Nephron progenitor cell (in vitro differentiated cells): ENCODE data around the gene SH2B2.

Experiments
- DNase-seq: peaks from one replicate; pipeline ENCODE4 v3.0.0; 2021
- H3K27ac Mint-ChIP-seq: 2 replicates; pipeline ENCODE4 v1.8.0; 2021; ENCODE audit warnings: mild to moderate bottlenecking, moderate library complexity, mixed read lengths
- H3K27me3 Mint-ChIP-seq: 2 replicates; pipeline ENCODE4 v1.8.0; 2021; ENCODE audit warnings: mild to moderate bottlenecking, low read depth, mixed read lengths; ENCODE audit not compliant: poor library complexity
- H3K36me3 Mint-ChIP-seq: 2 replicates; pipeline ENCODE4 v1.8.0; 2021; ENCODE audit warnings: low read depth, mixed read lengths
- H3K4me1 Mint-ChIP-seq: 2 replicates; pipeline ENCODE4 v1.8.0; 2021; ENCODE audit warnings: mixed read lengths
- H3K4me3 Mint-ChIP-seq: 2 replicates; pipeline ENCODE4 v1.8.0; 2021; ENCODE audit warnings: mild to moderate bottlenecking, moderate library complexity, mixed read lengths
- H3K9me3 Mint-ChIP-seq: 2 replicates; pipeline ENCODE4 v1.8.0; 2021; ENCODE audit warnings: mild to moderate bottlenecking, moderate library complexity, mixed read lengths
- CTCF ChIP-seq: fragments of 200-600 bp; sonication (generic); IDR thresholded peaks from 2 replicates; pipeline ENCODE4 v1.5.0; 2021; ENCODE audit warnings: antibody characterized with exemption

The SH2B2 gene

GRCh38 chr7:102313997-102314780 is 27.5 kb downstream of the SH2B2 start:
- H3K9me3 Mint-ChIP-seq = no peaks in the 10 kb centered on the region
- TF ChIP-seq CTCF = no peak

GRCh38 chr7:102317231-102318059 is 30.8 kb downstream of the SH2B2 start:
- Mint-ChIP-seq H3K27me3 (peaks cover 16% of the 10 kb centered on the region), H3K27ac (no peak overlapping the region), H3K4me1 (peaks cover 6% of the 10 kb centered on the region), H3K36me3 (peaks cover 35% of the 10 kb centered on the region), H3K4me3 (no peak overlapping the region), H3K9me3 (no peaks in the 10 kb centered on the region)
- no peak for TF ChIP-seq CTCF
- no peak for DNase-seq

More at GRCh38 chr7:102313997-102314780, 27.5 kb downstream of the SH2B2 start:
- no peak for DNase-seq
- H3K27ac Mint-ChIP-seq = peak overlapping the region; percentile 48
- H3K4me1 Mint-ChIP-seq = no peaks in the 10 kb centered on the region
- no peak overlapping the region for H3K4me3 Mint-ChIP-seq
- H3K36me3 Mint-ChIP-seq = peaks cover 46% of the 10 kb centered on the region
- H3K27me3 Mint-ChIP-seq = peaks cover 4% of the 10 kb centered on the region

DNA sequence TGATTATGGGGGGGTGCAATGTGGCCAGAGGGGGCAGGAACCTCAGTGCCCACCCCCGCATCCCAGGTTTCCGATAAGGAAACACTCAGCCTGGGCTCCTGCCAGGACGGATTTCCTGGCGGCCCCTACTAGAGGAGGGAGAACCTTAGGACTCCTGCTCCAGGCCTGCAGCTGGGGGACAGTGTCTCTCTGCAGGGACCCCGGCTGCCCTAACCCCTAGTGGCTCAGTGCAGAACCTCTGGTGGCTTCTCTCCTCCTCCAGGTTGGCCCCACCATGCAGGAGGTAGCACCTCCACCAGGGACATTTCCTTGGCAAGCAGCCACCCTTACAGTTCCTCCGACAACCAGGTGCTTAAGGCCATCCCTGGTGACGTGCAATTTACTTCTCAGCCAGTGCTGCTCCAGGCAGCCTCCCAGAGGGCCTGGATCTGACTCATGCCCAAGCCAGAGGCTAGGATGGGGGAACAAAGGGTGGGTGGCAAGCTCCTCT is 31.9 kb downstream of the SH2B2 start:
- Mint-ChIP-seq H3K27ac (no peak overlapping the region), H3K4me1 (peaks cover 10% of the 10 kb centered on the region), H3K9me3 (no peaks in the 10 kb centered on the region), H3K4me3 (no peak overlapping the region), H3K36me3 (peaks cover 32% of the 10 kb centered on the region), H3K27me3 (peaks cover 19% of the 10 kb centered on the region)
- no peak for TF ChIP-seq CTCF
- DNase-seq = no peak

GRCh38 chr7:102319671-102320070 is 33.0 kb downstream of the SH2B2 start:
- H3K27me3 Mint-ChIP-seq = peaks cover 27% of the 10 kb centered on the region
- TF ChIP-seq CTCF = no peak
- H3K4me3 Mint-ChIP-seq = no peak overlapping the region
- no peak for DNase-seq
- H3K27ac Mint-ChIP-seq = no peak overlapping the region
- peaks cover 10% of the 10 kb centered on the region for H3K4me1 Mint-ChIP-seq
- peaks cover 24% of the 10 kb centered on the region for H3K36me3 Mint-ChIP-seq
- no peaks in the 10 kb centered on the region for H3K9me3 Mint-ChIP-seq

DNA sequence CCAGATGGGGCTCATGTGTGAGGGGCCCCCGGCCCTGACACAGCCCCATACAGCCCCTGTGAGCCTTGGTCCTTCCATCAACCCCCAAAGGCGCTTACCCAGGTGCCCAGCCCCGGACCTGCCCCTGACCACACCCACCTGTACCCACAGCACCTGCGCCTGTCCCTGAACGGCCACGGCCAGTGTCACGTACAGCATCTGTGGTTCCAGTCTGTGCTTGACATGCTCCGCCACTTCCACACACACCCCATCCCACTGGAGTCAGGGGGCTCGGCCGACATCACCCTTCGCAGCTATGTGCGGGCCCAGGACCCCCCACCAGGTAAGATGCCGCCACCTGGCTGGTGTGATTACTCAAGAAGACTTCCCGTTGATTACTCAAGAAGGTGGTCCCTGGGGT is 33.5 kb downstream of the SH2B2 start:
- TF ChIP-seq CTCF = no peak
- Mint-ChIP-seq H3K9me3 (no peaks in the 10 kb centered on the region), H3K4me1 (peaks cover 10% of the 10 kb centered on the region), H3K27me3 (peaks cover 27% of the 10 kb centered on the region), H3K4me3 (no peak overlapping the region), H3K27ac (peak overlapping the region; percentile 25), H3K36me3 (peaks cover 19% of the 10 kb centered on the region)
- DNase-seq = no peak
